SK-N-SH treated with all-trans-retinoic acid at 6 μM for 48 hours (cell line): ENCODE measurements around the gene KERA.

Experiments used
- ATAC-seq: fragments of 200-7000 bp; cut with Tn5 transposase; 3 replicates; pipeline ENCODE4 v1.9.1; 2020; ENCODE audit warnings: mild to moderate bottlenecking, moderate library complexity
- ARNTL ChIP-seq: fragments of 450-650 bp; formaldehyde crosslinking; IDR thresholded peaks from 2 replicates; pipeline ENCODE4 v1.5.0; 2020; ENCODE audit warnings: low read depth, mild to moderate bottlenecking, moderate library complexity, borderline replicate concordance
- BACH2 ChIP-seq: fragments of 250-450 bp; sonication (Bioruptor Pico); IDR thresholded peaks from 2 replicates; pipeline ENCODE4 v1.9.0; 2021; ENCODE audit warnings: mild to moderate bottlenecking, borderline replicate concordance
- CSDC2 ChIP-seq: fragments of 250-450 bp; sonication (Bioruptor Pico); IDR thresholded peaks from 2 replicates; pipeline ENCODE4 v1.5.0; 2020; ENCODE audit warnings: mild to moderate bottlenecking, moderate library complexity
- GLIS3 ChIP-seq: fragments of 250-450 bp; sonication (Bioruptor Pico); IDR thresholded peaks from 2 replicates; pipeline ENCODE4 v1.5.0; 2020; ENCODE audit warnings: mild to moderate bottlenecking, moderate library complexity
- ISL1 ChIP-seq: fragments of 250-450 bp; sonication (Bioruptor Pico); IDR thresholded peaks from 2 replicates; pipeline ENCODE4 v2.1.2; 2022; ENCODE audit warnings: mild to moderate bottlenecking, moderate library complexity
- PPARA ChIP-seq: fragments of 250-450 bp; sonication (Bioruptor Pico); IDR thresholded peaks from 2 replicates; pipeline ENCODE4 v1.5.0; 2020; ENCODE audit warnings: mild to moderate bottlenecking, borderline replicate concordance
- RARB ChIP-seq: fragments of 250-450 bp; sonication (Bioruptor Pico); IDR thresholded peaks from 2 replicates; pipeline ENCODE4 v1.8.0; 2021; ENCODE audit warnings: mild to moderate bottlenecking, moderate library complexity
- TCF4 ChIP-seq: fragments of 250-450 bp; sonication (Bioruptor Pico); IDR thresholded peaks from 2 replicates; pipeline ENCODE4 v1.8.0; 2021; ENCODE audit warnings: mild to moderate bottlenecking, moderate library complexity, borderline replicate concordance
- TOX ChIP-seq: fragments of 250-450 bp; sonication (Bioruptor Pico); IDR thresholded peaks from 2 replicates; pipeline ENCODE4 v1.8.0; 2021; ENCODE audit warnings: mild to moderate bottlenecking, moderate library complexity, borderline replicate concordance
- ZC3H10 ChIP-seq: fragments of 250-450 bp; sonication (Bioruptor Pico); IDR thresholded peaks from 2 replicates; pipeline ENCODE4 v1.5.1; 2021; ENCODE audit warnings: mild to moderate bottlenecking, moderate library complexity
- ZNF565 ChIP-seq: fragments of 450-650 bp; formaldehyde crosslinking; conservative IDR thresholded peaks from 2 replicates; pipeline ENCODE4 v1.5.0; 2020; ENCODE audit warnings: low read depth, mild to moderate bottlenecking, moderate library complexity
- ZNF70 ChIP-seq: fragments of 450-650 bp; formaldehyde crosslinking; IDR thresholded peaks from 2 replicates; pipeline ENCODE4 v1.5.0; 2020; ENCODE audit warnings: mild to moderate bottlenecking, moderate library complexity
- ZNF8 ChIP-seq: fragments of 450-650 bp; formaldehyde crosslinking; IDR thresholded peaks from 2 replicates; pipeline ENCODE4 v1.5.0; 2020; ENCODE audit warnings: mild to moderate bottlenecking, moderate library complexity
- TF ChIP-seq, protein P1 (sequence below): fragments of 250-450 bp; sonication (Bioruptor Pico); IDR thresholded peaks from 2 replicates; pipeline ENCODE4 v1.8.0; 2020; ENCODE audit warnings: mild to moderate bottlenecking, moderate library complexity, borderline replicate concordance
- TF ChIP-seq, protein P2 (sequence below): fragments of 250-450 bp; sonication (Bioruptor Pico); IDR thresholded peaks from 2 replicates; pipeline ENCODE4 v1.5.1; 2021; ENCODE audit warnings: mild to moderate bottlenecking, moderate library complexity
- TF ChIP-seq, protein P3 (sequence below): fragments of 250-450 bp; sonication (Bioruptor Pico); IDR thresholded peaks from 2 replicates; pipeline ENCODE4 v1.5.0; 2020; ENCODE audit warnings: mild to moderate bottlenecking, moderate library complexity
- TF ChIP-seq, protein P4 (sequence below): fragments of 250-450 bp; sonication (Bioruptor Pico); IDR thresholded peaks from 2 replicates; pipeline ENCODE4 v1.8.0; 2021; ENCODE audit warnings: low read depth, mild to moderate bottlenecking, moderate library complexity, borderline replicate concordance
- TF ChIP-seq, protein P5 (sequence below): fragments of 250-450 bp; sonication (Bioruptor Pico); IDR thresholded peaks from 2 replicates; pipeline ENCODE4 v1.5.1; 2020; ENCODE audit warnings: low read depth, mild to moderate bottlenecking, moderate library complexity

Gene KERA

DNA sequence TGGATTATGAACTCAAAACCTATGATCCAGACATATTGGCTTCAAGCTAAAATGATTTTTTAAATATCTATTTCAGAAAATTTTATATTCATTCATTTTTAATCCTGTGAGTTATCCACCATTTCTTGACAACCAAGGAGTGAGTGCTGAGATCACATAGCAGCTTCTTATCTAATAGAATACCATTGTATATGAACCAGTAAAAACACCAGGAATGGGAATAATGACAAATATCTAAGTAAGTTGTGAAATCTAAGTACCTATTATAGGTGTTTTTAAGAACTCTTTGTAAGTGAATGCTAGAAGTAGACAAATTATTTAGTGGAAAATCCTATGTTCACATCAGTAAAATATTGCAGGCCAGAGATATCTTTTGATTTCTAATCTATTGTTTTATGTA, 45.3 kb upstream of the KERA start:
- no peak for TF ChIP-seq TCF4 (CRISPR knock-in tag)
- TF ChIP-seq RARB (CRISPR knock-in tag): no peak
- no peak for TF ChIP-seq ZNF565
- TF ChIP-seq GLIS3 (CRISPR knock-in tag): no peak
- TF ChIP-seq ARNTL (CRISPR knock-in tag): no peak
- no peak for TF ChIP-seq ZNF8 (CRISPR knock-in tag)
- TF ChIP-seq, protein P1, sequence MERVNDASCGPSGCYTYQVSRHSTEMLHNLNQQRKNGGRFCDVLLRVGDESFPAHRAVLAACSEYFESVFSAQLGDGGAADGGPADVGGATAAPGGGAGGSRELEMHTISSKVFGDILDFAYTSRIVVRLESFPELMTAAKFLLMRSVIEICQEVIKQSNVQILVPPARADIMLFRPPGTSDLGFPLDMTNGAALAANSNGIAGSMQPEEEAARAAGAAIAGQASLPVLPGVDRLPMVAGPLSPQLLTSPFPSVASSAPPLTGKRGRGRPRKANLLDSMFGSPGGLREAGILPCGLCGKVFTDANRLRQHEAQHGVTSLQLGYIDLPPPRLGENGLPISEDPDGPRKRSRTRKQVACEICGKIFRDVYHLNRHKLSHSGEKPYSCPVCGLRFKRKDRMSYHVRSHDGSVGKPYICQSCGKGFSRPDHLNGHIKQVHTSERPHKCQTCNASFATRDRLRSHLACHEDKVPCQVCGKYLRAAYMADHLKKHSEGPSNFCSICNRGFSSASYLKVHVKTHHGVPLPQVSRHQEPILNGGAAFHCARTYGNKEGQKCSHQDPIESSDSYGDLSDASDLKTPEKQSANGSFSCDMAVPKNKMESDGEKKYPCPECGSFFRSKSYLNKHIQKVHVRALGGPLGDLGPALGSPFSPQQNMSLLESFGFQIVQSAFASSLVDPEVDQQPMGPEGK (CRISPR knock-in tag): no peak
- TF ChIP-seq ISL1 (CRISPR knock-in tag): no peak
- TF ChIP-seq, protein P2, sequence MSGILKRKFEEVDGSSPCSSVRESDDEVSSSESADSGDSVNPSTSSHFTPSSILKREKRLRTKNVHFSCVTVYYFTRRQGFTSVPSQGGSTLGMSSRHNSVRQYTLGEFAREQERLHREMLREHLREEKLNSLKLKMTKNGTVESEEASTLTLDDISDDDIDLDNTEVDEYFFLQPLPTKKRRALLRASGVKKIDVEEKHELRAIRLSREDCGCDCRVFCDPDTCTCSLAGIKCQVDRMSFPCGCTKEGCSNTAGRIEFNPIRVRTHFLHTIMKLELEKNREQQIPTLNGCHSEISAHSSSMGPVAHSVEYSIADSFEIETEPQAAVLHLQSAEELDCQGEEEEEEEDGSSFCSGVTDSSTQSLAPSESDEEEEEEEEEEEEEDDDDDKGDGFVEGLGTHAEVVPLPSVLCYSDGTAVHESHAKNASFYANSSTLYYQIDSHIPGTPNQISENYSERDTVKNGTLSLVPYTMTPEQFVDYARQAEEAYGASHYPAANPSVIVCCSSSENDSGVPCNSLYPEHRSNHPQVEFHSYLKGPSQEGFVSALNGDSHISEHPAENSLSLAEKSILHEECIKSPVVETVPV: no peak
- TF ChIP-seq, protein P3, sequence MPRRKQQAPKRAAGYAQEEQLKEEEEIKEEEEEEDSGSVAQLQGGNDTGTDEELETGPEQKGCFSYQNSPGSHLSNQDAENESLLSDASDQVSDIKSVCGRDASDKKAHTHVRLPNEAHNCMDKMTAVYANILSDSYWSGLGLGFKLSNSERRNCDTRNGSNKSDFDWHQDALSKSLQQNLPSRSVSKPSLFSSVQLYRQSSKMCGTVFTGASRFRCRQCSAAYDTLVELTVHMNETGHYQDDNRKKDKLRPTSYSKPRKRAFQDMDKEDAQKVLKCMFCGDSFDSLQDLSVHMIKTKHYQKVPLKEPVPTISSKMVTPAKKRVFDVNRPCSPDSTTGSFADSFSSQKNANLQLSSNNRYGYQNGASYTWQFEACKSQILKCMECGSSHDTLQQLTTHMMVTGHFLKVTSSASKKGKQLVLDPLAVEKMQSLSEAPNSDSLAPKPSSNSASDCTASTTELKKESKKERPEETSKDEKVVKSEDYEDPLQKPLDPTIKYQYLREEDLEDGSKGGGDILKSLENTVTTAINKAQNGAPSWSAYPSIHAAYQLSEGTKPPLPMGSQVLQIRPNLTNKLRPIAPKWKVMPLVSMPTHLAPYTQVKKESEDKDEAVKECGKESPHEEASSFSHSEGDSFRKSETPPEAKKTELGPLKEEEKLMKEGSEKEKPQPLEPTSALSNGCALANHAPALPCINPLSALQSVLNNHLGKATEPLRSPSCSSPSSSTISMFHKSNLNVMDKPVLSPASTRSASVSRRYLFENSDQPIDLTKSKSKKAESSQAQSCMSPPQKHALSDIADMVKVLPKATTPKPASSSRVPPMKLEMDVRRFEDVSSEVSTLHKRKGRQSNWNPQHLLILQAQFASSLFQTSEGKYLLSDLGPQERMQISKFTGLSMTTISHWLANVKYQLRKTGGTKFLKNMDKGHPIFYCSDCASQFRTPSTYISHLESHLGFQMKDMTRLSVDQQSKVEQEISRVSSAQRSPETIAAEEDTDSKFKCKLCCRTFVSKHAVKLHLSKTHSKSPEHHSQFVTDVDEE: no peak
- no peak for TF ChIP-seq ZC3H10 (CRISPR knock-in tag)
- TF ChIP-seq TOX (CRISPR knock-in tag): no peak
- no peak for ATAC-seq

DNA sequence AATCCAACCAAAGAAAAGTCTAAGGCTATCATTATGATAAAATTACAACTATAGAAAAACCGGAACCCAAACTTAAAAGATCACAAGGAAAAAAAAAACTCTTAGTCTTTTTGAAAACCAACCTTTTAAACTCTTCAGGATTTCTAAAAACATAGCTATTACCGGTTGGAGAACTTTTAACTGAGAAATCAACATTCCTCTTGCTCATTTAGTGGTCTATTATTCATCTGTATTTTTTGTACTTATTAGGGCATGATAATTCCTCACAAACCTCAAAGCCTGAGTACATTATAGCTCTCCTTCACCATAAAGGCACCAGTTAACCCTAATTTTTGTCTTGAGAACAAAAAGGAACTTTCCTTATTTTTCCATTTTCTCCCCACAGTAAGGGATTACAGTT, 43.1 kb upstream of the KERA start:
- ATAC-seq: no peak

DNA sequence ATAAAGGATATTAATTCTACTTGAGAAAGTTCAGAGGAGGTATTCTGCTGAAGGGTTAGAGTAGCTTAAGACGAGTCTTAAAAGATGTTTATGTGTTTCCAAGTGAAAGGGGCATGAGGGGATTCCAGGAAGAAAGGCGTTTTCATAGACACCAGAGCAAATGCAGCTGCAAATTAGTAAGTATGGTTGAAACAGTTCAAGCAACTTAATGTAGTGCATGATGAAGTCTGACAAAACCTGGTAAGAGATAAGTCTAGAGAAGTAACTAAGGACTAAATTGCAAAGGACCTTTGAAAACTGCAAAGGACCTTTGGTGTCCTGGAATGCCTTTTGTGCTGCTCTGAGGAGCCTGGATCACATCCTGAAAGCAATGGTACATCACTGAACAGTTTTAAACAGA, 42.0 kb upstream of the KERA start:
- ATAC-seq: no peak

More for the DNA sequence above, 43.1 kb upstream of the KERA start:
- TF ChIP-seq, protein P2: no peak
- no peak for TF ChIP-seq ZNF70 (CRISPR knock-in tag)

DNA sequence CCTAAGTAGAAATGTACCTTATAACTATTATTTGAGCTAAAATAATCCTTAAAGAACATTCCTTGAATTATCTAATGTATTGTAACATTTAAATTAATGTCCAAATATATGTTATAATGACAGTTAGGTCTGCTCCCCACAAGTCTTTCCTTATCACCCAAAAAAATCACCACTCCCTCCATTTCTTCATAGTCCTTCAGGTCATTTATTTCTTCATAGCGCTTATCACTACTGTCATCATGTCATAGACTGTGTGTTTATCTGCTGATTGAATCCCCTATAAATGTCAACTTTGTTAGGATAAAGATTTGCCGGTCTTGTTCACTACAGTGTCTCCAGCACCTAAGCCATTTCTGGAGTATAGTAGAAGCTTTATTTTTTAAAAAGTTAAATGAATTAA, 41.5 kb upstream of the KERA start:
- no peak for TF ChIP-seq GLIS3 (CRISPR knock-in tag)
- ATAC-seq: peak; percentile 23; the same call in 2 of the 3 replicates

More for the DNA sequence above, 42.0 kb upstream of the KERA start:
- no peak for TF ChIP-seq RARB (CRISPR knock-in tag)
- TF ChIP-seq TOX (CRISPR knock-in tag): no peak
- no peak for TF ChIP-seq ZNF70 (CRISPR knock-in tag)
- no peak for TF ChIP-seq TCF4 (CRISPR knock-in tag)

DNA sequence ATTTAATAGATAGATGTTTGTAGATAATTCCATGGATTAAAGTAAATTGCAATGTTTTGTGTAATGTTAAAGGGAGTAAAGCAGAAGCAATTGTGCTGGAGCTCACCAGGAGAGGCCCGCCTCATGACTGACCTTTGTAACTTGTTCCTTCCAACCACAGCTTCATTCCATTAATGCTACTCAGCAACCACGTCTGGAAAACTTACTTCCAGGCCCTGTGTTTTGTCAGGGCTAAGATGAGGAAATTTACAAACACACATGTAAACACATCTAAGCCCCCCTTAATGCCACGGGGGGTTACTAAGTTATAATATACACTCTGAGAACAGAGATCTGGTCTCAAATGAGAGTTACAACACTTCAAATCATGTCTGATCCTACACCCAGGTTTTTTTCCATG, 41.1 kb upstream of the KERA start:
- ATAC-seq: peak; percentile 98

More for the DNA sequence above, 41.1 kb upstream of the KERA start:
- TF ChIP-seq TCF4 (CRISPR knock-in tag) (no peak), ARNTL (CRISPR knock-in tag) (no peak), ISL1 (CRISPR knock-in tag) (no peak), BACH2 (CRISPR knock-in tag) (no peak), PPARA (CRISPR knock-in tag) (no peak), CSDC2 (CRISPR knock-in tag) (no peak), ZNF565 (no peak), ZNF70 (CRISPR knock-in tag) (no peak)
- TF ChIP-seq, protein P1 (CRISPR knock-in tag): no peak
- TF ChIP-seq, protein P2: no peak
- TF ChIP-seq, protein P4, sequence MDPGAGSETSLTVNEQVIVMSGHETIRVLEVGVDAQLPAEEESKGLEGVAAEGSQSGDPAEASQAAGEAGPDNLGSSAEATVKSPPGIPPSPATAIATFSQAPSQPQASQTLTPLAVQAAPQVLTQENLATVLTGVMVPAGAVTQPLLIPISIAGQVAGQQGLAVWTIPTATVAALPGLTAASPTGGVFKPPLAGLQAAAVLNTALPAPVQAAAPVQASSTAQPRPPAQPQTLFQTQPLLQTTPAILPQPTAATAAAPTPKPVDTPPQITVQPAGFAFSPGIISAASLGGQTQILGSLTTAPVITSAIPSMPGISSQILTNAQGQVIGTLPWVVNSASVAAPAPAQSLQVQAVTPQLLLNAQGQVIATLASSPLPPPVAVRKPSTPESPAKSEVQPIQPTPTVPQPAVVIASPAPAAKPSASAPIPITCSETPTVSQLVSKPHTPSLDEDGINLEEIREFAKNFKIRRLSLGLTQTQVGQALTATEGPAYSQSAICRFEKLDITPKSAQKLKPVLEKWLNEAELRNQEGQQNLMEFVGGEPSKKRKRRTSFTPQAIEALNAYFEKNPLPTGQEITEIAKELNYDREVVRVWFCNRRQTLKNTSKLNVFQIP (CRISPR knock-in tag): no peak
- TF ChIP-seq, protein P5, sequence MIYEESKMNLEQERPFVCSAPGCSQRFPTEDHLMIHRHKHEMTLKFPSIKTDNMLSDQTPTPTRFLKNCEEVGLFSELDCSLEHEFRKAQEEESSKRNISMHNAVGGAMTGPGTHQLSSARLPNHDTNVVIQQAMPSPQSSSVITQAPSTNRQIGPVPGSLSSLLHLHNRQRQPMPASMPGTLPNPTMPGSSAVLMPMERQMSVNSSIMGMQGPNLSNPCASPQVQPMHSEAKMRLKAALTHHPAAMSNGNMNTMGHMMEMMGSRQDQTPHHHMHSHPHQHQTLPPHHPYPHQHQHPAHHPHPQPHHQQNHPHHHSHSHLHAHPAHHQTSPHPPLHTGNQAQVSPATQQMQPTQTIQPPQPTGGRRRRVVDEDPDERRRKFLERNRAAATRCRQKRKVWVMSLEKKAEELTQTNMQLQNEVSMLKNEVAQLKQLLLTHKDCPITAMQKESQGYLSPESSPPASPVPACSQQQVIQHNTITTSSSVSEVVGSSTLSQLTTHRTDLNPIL: no peak
